KG1 (cell line): ENCODE data around the gene ANKLE1.

Experiments used
- DNase-seq: peaks from one replicate; lab custom pipeline; 2025; lab: John Stamatoyannopoulos, UW

ANKLE1 gene

GRCh38 chr19:17281391-17282304 lies at the start of gene ANKLE1:
Gene ANKLE1, plus strand, starts transcription at chr19:17281901. Its CDS starts 20 bp downstream, at chr19:17281921.
- no peak for DNase-seq

- DNase-seq: no peak
These were observed 49.4 kb upstream of the ANKLE1 start for GRCh38 chr19:17232258-17232657.

GRCh38 chr19:17234911-17235299 lies 46.8 kb upstream of the ANKLE1 start:
- DNase-seq: peak; percentile 22

GRCh38 chr19:17235300-17235970 lies 46.3 kb upstream of the ANKLE1 start:
- DNase-seq: peak; percentile 29

GRCh38 chr19:17235971-17236777 lies 45.5 kb upstream of the ANKLE1 start:
- no peak for DNase-seq

- no peak for DNase-seq
These were observed 44.7 kb upstream of the ANKLE1 start for GRCh38 chr19:17236811-17237543.

- DNase-seq: no peak
These were observed 43.7 kb upstream of the ANKLE1 start for GRCh38 chr19:17237747-17238706.

- no peak for DNase-seq
These were observed 41.5 kb upstream of the ANKLE1 start for GRCh38 chr19:17240062-17240752.

- no peak for DNase-seq
These were observed 40.8 kb upstream of the ANKLE1 start for GRCh38 chr19:17240826-17241399.

GRCh38 chr19:17242431-17243208 lies 39.1 kb upstream of the ANKLE1 start:
- no peak for DNase-seq

- no peak for DNase-seq
These were observed 38.4 kb upstream of the ANKLE1 start for GRCh38 chr19:17243211-17243829.

- no peak for DNase-seq
These were observed 37.7 kb upstream of the ANKLE1 start for GRCh38 chr19:17243830-17244617.

GRCh38 chr19:17244618-17245534 lies 36.8 kb upstream of the ANKLE1 start:
- no peak for DNase-seq

GRCh38 chr19:17245535-17245984 lies 36.1 kb upstream of the ANKLE1 start, which contains the start of gene NR2F6:
Gene NR2F6, minus strand, starts transcription at chr19:17245919. Its CDS starts 699 bp downstream, at chr19:17245220.
- DNase-seq: no peak

- no peak for DNase-seq
These were observed 34.8 kb upstream of the ANKLE1 start for GRCh38 chr19:17246681-17247425.
